IMR-90 (cell line): ENCODE data around the gene EPS15. TPM values are rescaled to one million over a fixed set of nuclear protein-coding genes. Genes with fewer than 3 reads are reported as not detected.
A peak's percentile ranks its signal among the peaks of the same experiment; 100 is the strongest.

ENCODE experiments used
- ATAC-seq: fragments of 200-7000 bp; cut with Tn5 transposase; 2 replicates; pipeline ENCODE4 v1.9.1; 2020; ENCODE audit warnings: low read depth, mild to moderate bottlenecking, moderate library complexity
- BruUV-seq: library from RNA; stranded (reverse); fragments of 400-500 nt; replicated peaks from 2 replicates; lab custom pipeline; 2021; lab: Mats Ljungman, UMichigan
- CTCF ChIA-PET: fragments of 300-600 bp; formaldehyde crosslinking; extraction: SDS; loops from one replicate; lab custom pipeline; 2021; ENCODE audit warnings: antibody characterized with exemption; lab: Yijun Ruan, JAX
- POLR2A ChIA-PET: fragments of 300-600 bp; sonication (Branson Sonifier 250); formaldehyde crosslinking; loops from one replicate; lab custom pipeline; 2022; ENCODE audit warnings: antibody characterized with exemption; ENCODE audit not compliant: unreplicated experiment; lab: Charles Lee
- DNase-seq: peaks from one replicate; pipeline ENCODE4 v3.0.0; 2013
- H2AFZ ChIP-seq: replicated peaks from 2 replicates; pipeline ENCODE3; 2013; ENCODE audit warnings: low read length, mild to moderate bottlenecking; ENCODE audit not compliant: poor library complexity
- H2AK5ac ChIP-seq: 2 replicates; pipeline ENCODE4 v1.6.1; 2013; ENCODE audit warnings: low read depth, low read length, inconsistent platforms
- H2AK9ac ChIP-seq: replicated peaks from 2 replicates; pipeline ENCODE3; 2013; ENCODE audit warnings: mild to moderate bottlenecking, low read depth, low read length, moderate library complexity; ENCODE audit not compliant: poor library complexity
- H2BK120ac ChIP-seq: 2 replicates; pipeline ENCODE4 v1.6.1; 2013; ENCODE audit warnings: low read depth, low read length, inconsistent platforms
- H2BK15ac ChIP-seq: 3 replicates; pipeline ENCODE4 v1.6.1; 2013; ENCODE audit warnings: low read depth, low read length, inconsistent platforms
- H2BK20ac ChIP-seq: 2 replicates; pipeline ENCODE4 v1.6.1; 2013; ENCODE audit warnings: low read depth, mild to moderate bottlenecking, inconsistent platforms, low read length, moderate library complexity
- H2BK5ac ChIP-seq: 2 replicates; pipeline ENCODE4 v1.6.1; 2013; ENCODE audit warnings: mild to moderate bottlenecking, low read depth, low read length, inconsistent platforms; ENCODE audit not compliant: poor library complexity, severe bottlenecking
- H3K14ac ChIP-seq: replicated peaks from 2 replicates; pipeline ENCODE4 v1.6.1; 2013; ENCODE audit warnings: low read depth, low read length, inconsistent platforms
- H3K18ac ChIP-seq: 2 replicates; pipeline ENCODE4 v1.6.1; 2013; ENCODE audit warnings: low read depth, low read length, control low read depth
- H3K23ac ChIP-seq: 2 replicates; pipeline ENCODE4 v1.6.1; 2013; ENCODE audit warnings: low read depth, low read length, inconsistent platforms
- H3K27ac ChIP-seq: 2 replicates; pipeline ENCODE4 v1.5.1; 2013; ENCODE audit warnings: mild to moderate bottlenecking, control low read depth, low read length; ENCODE audit not compliant: insufficient read depth
- H3K27me3 ChIP-seq: 2 replicates; pipeline ENCODE4 v1.6.1; 2013; ENCODE audit warnings: low read length; ENCODE audit not compliant: control insufficient read depth, insufficient read depth
- H3K36me3 ChIP-seq: 2 replicates; pipeline ENCODE4 v1.6.1; 2013; ENCODE audit warnings: low read length, mixed read lengths; ENCODE audit not compliant: control insufficient read depth, insufficient read depth
- H3K4ac ChIP-seq: 2 replicates; pipeline ENCODE4 v1.6.1; 2013; ENCODE audit warnings: low read depth, low read length, inconsistent platforms
- H3K4me1 ChIP-seq: 2 replicates; pipeline ENCODE4 v1.6.1; 2013; ENCODE audit warnings: low read length, mixed read lengths; ENCODE audit not compliant: control insufficient read depth, insufficient read depth
- H3K4me2 ChIP-seq: 2 replicates; pipeline ENCODE4 v1.6.1; 2013; ENCODE audit warnings: low read depth, mild to moderate bottlenecking, control low read depth, low read length, moderate library complexity
- H3K4me3 ChIP-seq: 2 replicates; pipeline ENCODE4 v1.5.1; 2013; ENCODE audit warnings: low read depth, mild to moderate bottlenecking, control low read depth, low read length, moderate library complexity; ENCODE audit not compliant: insufficient read depth
- H3K56ac ChIP-seq: 2 replicates; pipeline ENCODE4 v1.6.1; 2013; ENCODE audit warnings: low read length, inconsistent platforms; ENCODE audit not compliant: insufficient read depth; ENCODE audit errors: extremely low read depth
- H3K79me1 ChIP-seq, 2 experiments: 2 replicates each; pipeline ENCODE4 v1.6.1; 2013; ENCODE audit warnings: low read length in 2 of 2, inconsistent platforms in 1 of 2, low read depth in 1 of 2
- H3K9ac ChIP-seq: 2 replicates; pipeline ENCODE4 v1.6.1; 2013; ENCODE audit warnings: low read depth, low read length, control low read depth
- H3K9me1 ChIP-seq: 2 replicates; pipeline ENCODE4 v1.6.1; 2013; ENCODE audit warnings: low read length, inconsistent platforms; ENCODE audit not compliant: insufficient read depth
- H3K9me3 ChIP-seq: 2 replicates; pipeline ENCODE4 v1.6.1; 2013; ENCODE audit warnings: low read length; ENCODE audit not compliant: control insufficient read depth, insufficient read depth
- H4K20me1 ChIP-seq: 2 replicates; pipeline ENCODE4 v1.6.1; 2013; ENCODE audit warnings: low read length, inconsistent platforms; ENCODE audit not compliant: insufficient read depth
- H4K5ac ChIP-seq: 2 replicates; pipeline ENCODE4 v1.6.1; 2013; ENCODE audit warnings: mild to moderate bottlenecking, low read depth, low read length, control low read depth
- H4K8ac ChIP-seq, 2 experiments: 2 replicates each; pipeline ENCODE4 v1.6.1; 2013; ENCODE audit warnings: low read depth in 2 of 2, low read length in 2 of 2, control low read depth in 1 of 2, inconsistent platforms in 1 of 2
- H4K91ac ChIP-seq: 2 replicates; pipeline ENCODE4 v1.6.1; 2013; ENCODE audit warnings: low read depth, low read length, inconsistent platforms; ENCODE audit not compliant: insufficient read depth
- CHD1 ChIP-seq: IDR thresholded peaks from 2 replicates; pipeline ENCODE4 v1.6.1; 2012; ENCODE audit warnings: low read depth, low read length, improper control_type of control experiment
- FOS ChIP-seq: fragments of 150-350 bp; IDR thresholded peaks from 2 replicates; pipeline ENCODE4 v1.6.1; 2016; ENCODE audit warnings: low read depth, low read length
- MAFK ChIP-seq: IDR thresholded peaks from 2 replicates; pipeline ENCODE4 v1.6.1; 2012; ENCODE audit warnings: low read depth, low read length, improper control_type of control experiment
- MXI1 ChIP-seq: IDR thresholded peaks from 2 replicates; pipeline ENCODE4 v1.6.1; 2012; ENCODE audit warnings: low read depth, mild to moderate bottlenecking, low read length, moderate library complexity, borderline replicate concordance
- WGBS, 2 experiments: methylation state at CpG; one replicate each; pipeline versions ENCODE4 v1.1.5 to v1.1.7; 2013; ENCODE audit warnings: missing lambda C conversion rate in 2 of 2; ENCODE audit not compliant: insufficient read length in 1 of 2; ENCODE audit errors: extremely low coverage in 2 of 2; 5-methylcytosine and 5-hydroxymethylcytosine counted together
- dilution Hi-C: fragments of 300-500 bp; cut with HindIII; formaldehyde crosslinking; loops from one replicate; pipeline ENCODE4 v1.14.3; 2018; ENCODE audit warnings: low sequenced_read_pairs; ENCODE audit not compliant: unreplicated experiment
- in situ Hi-C: fragments of 300-500 bp; cut with MboI; formaldehyde crosslinking; loops from 3 replicates; pipeline ENCODE4 v1.14.3; 2019; ENCODE audit warnings: low sequenced_read_pairs, inconsistent platforms, mixed read lengths
- intact Hi-C: fragments of 100-400 bp; cut with micrococcal nuclease; formaldehyde crosslinking; loops from 2 replicates; pipeline ENCODE4 v1.10.0; 2022
- polyA plus RNA-seq, 3 experiments: library from polyadenylated mRNA; depleted of rRNA; stranded (reverse); fragments of >200 nt; gene quantifications; 2 replicates each; pipeline ENCODE4 v1.2.3, GENCODE V29; 2012; ENCODE audit warnings: low replicate concordance in 1 of 3
- total RNA-seq: library from RNA; depleted of rRNA; stranded (reverse); fragments of >200 nt; gene quantifications from 2 replicates; pipeline ENCODE4 v1.2.3, GENCODE V29; 2012
- TF ChIP-seq, protein P1 (sequence below): fragments of 150-350 bp; IDR thresholded peaks from 2 replicates; pipeline ENCODE4 v1.6.1; 2017; ENCODE audit warnings: mild to moderate bottlenecking, antibody characterized with exemption, low read length, low read depth
- TF ChIP-seq, protein P2 (sequence below): fragments of 150-350 bp; IDR thresholded peaks from 2 replicates; pipeline ENCODE4 v1.6.1; 2016; ENCODE audit warnings: low read depth, mild to moderate bottlenecking, low read length, moderate library complexity, borderline replicate concordance

EPS15 gene
- total and polyA plus RNA-seq, 2 of the 4 experiments (the other 2 are of a cell fraction) = 17.6 to 38.0 TPM

DNA sequence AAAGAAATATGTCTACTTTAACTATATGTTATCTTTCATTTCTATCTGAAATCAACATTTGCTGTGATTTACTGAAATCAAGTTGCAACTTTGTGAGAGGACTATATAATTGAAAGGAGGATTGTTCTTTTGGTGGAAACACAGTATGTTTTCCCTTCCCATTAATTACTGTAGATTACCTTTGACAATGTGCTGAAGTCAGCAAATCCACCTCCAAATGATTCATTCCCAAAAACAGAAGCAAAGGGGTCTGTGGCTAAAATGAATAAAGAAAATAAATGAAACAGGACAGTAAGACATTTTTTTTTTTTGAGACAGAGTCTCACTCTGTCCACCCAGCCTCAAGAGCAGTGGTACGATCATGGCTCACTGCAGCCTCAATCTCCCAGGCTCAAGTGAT, 153.3 kb downstream of the EPS15 start:
- Histone ChIP-seq H3K79me1 (no peaks in the 10 kb centered on the region), H3K4me1 (no peaks in the 10 kb centered on the region), H4K5ac (no peak overlapping the region), H4K8ac (no peak overlapping the region), H3K9me3 (no peaks in the 10 kb centered on the region), H4K20me1 (no peaks in the 10 kb centered on the region), H3K9ac (no peak overlapping the region), H2AK9ac (no peak overlapping the region), H3K14ac (no peak overlapping the region), H3K18ac (no peak overlapping the region), H3K4me2 (no peak overlapping the region), H2BK15ac (no peak overlapping the region), H2BK5ac (no peak overlapping the region), H3K36me3 (peaks cover 8% of the 10 kb centered on the region), H3K27me3 (no peaks in the 10 kb centered on the region), H3K27ac (no peak overlapping the region), H2BK120ac (no peak overlapping the region), H2BK20ac (no peak overlapping the region), H3K4me3 (no peak overlapping the region), H4K91ac (no peak overlapping the region), H2AFZ (no peak overlapping the region), H3K56ac (no peak overlapping the region), H2AK5ac (no peak overlapping the region), H3K4ac (no peak overlapping the region), H3K9me1 (no peaks in the 10 kb centered on the region), H3K23ac (no peak overlapping the region)
- no peak for DNase-seq
- WGBS, 2 experiments = no CpG with 5 or more reads among the region's 1 CpG
- no peak for TF ChIP-seq FOS
- no peak for TF ChIP-seq MXI1
- no peak for TF ChIP-seq CHD1
- TF ChIP-seq, protein P1, sequence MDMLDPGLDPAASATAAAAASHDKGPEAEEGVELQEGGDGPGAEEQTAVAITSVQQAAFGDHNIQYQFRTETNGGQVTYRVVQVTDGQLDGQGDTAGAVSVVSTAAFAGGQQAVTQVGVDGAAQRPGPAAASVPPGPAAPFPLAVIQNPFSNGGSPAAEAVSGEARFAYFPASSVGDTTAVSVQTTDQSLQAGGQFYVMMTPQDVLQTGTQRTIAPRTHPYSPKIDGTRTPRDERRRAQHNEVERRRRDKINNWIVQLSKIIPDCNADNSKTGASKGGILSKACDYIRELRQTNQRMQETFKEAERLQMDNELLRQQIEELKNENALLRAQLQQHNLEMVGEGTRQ = no peak
- TF ChIP-seq MAFK = peak; percentile 95
- TF ChIP-seq, protein P2, sequence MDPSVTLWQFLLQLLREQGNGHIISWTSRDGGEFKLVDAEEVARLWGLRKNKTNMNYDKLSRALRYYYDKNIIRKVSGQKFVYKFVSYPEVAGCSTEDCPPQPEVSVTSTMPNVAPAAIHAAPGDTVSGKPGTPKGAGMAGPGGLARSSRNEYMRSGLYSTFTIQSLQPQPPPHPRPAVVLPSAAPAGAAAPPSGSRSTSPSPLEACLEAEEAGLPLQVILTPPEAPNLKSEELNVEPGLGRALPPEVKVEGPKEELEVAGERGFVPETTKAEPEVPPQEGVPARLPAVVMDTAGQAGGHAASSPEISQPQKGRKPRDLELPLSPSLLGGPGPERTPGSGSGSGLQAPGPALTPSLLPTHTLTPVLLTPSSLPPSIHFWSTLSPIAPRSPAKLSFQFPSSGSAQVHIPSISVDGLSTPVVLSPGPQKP = no peak
- BruUV-seq = no TSS peak
- ChIA-PET POLR2A (no interaction called here), CTCF (no interaction called here)
- no peak for ATAC-seq
- in situ Hi-C loops = no loop called here
- dilution Hi-C loops = no loop called here
- intact Hi-C loops = loop anchor here (5.0 kb wide), 1 partner anchor 37 kb away; no protein-coding TSS in a partner anchor
